ENCODE data around the gene APOL6. TPM values are rescaled to one million over a fixed set of nuclear protein-coding genes. Genes with fewer than 3 reads are reported as not detected.
A peak's percentile ranks its signal among the peaks of the same experiment; 100 is the strongest.

The APOL6 gene, protein sequence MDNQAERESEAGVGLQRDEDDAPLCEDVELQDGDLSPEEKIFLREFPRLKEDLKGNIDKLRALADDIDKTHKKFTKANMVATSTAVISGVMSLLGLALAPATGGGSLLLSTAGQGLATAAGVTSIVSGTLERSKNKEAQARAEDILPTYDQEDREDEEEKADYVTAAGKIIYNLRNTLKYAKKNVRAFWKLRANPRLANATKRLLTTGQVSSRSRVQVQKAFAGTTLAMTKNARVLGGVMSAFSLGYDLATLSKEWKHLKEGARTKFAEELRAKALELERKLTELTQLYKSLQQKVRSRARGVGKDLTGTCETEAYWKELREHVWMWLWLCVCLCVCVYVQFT
- 7.2 TPM in 2 replicates for total RNA-seq (2012; rRNA removed)
- polyA plus RNA-seq (2012; rRNA removed) = 0.86 and 1.2 TPM in 2 replicates
- polyA plus RNA-seq (2012; cell fraction: cytosol; rRNA removed) = 0.47 and 0.64 TPM in 2 replicates
- polyA plus RNA-seq (2012; cell fraction: nucleus; rRNA removed; ENCODE audit: low replicate concordance) = 0.32 and 1.4 TPM in 2 replicates
- percentile 66 among the genes with signal in this experiment for Bru-seq, nascent RNA
- BruChase-seq, experiment 1, labeled RNA remaining after a 6-hour chase = percentile 89 among the genes with signal in this experiment
- percentile 91 among the genes with signal in this experiment for BruChase-seq, experiment 2, labeled RNA remaining after a 2-hour chase
- long read RNA-seq, full-length matches to known transcripts = 27 of 48 reads
- long read RNA-seq, partial matches to known transcripts = 17 of 48 reads
- long read RNA-seq, other reads (novel, unspliced or antisense) = 4 of 48 reads

DNA sequence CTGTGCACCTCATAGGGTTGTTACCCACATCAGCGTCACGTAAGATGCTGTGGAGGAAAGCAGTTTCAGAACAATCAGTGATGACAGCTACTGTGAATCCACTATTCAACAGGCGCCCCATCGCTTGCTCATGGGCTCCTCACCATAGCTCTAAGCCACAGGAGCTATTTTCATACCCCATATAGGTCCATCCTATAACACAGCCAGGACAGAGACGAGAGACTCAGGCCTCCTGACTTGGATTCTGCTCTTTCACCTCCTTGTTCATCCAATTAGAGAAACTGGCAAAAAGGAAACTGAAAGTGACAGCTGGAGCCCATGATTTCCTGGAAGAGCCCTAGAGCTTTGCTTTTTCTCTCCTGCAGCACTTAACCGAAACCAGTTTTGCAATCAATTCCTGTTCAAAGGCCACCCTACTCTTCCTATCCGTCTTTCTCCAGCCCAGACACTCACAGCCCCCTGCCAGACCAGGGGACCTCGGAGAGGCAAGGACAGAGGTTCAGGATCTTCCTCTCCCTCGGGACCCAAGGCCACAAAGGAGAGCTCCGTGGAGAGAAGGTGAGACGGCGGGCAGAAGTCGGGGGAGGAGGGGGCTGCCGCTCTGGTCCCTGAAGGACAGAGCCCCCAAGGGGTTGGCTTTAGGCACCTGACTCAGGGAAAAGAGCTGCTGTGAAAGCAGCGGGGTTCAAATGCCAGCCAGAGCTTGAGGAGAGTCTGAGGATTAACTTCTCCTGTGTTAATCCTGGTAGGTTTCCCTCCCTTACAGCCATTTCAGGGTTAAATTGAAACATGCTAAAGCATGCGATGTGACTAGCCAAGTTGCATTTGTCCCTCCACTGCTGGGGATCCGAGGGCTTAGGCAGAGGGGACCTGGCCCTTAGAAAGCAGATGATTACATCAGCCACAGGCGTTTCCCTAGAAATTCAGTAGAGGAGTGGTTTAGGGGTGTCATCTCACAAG, at the start of gene APOL6:
APOL6 (plus strand) TSS at position 381 of the 960 bp plus-strand sequence. CDS start 7,980 bp downstream, outside the sequence.
- Histone ChIP-seq H3K79me1 (ENCODE audit: low read depth in 1 of 2, low read length in 2 of 2) (peaks cover 8 to 26% of the 10 kb centered on the region in 2 experiments), H3K9me1 (ENCODE audit: insufficient read depth, low read length) (peaks cover 7% of the 10 kb centered on the region), H2BK120ac (ENCODE audit: low read depth, low read length) (peak within 1 kb of the TSS; percentile 91), H3K9me3 (ENCODE audit: control insufficient read depth, insufficient read depth, low read length) (peaks cover 3% of the 10 kb centered on the region; the same call in 1 of the 2 replicates), H3K18ac (ENCODE audit: low read depth, low read length) (peak within 1 kb of the TSS; percentile 94), H3K9ac (ENCODE audit: low read depth, low read length) (peak within 1 kb of the TSS; percentile 95), H3K4me2 (ENCODE audit: low read depth, low read length) (peak within 1 kb of the TSS; percentile 95), H2BK5ac (ENCODE audit: low read depth, low read length, poor library complexity, severe bottlenecking) (peak within 1 kb of the TSS; percentile 87), H3K27me3 (ENCODE audit: control insufficient read depth, insufficient read depth, low read length) (no peaks in the 10 kb centered on the region), H3K36me3 (ENCODE audit: control insufficient read depth, insufficient read depth, low read length) (peaks cover 5% of the 10 kb centered on the region; the same call in 1 of the 2 replicates), H3K56ac (ENCODE audit: extremely low read depth, insufficient read depth, low read length) (peak within 1 kb of the TSS; percentile 94), H2AK9ac (replicated peaks; ENCODE audit: low read depth, low read length, poor library complexity) (peak within 1 kb of the TSS; percentile 93), H3K4me3 (ENCODE audit: insufficient read depth, low read depth, low read length) (peak within 1 kb of the TSS; percentile 73), H2AK5ac (ENCODE audit: low read depth, low read length) (peak within 1 kb of the TSS; percentile 98), H2BK15ac (ENCODE audit: low read depth, low read length) (peak within 1 kb of the TSS; percentile 79), H2AFZ (replicated peaks; ENCODE audit: low read length, poor library complexity) (peak within 1 kb of the TSS; percentile 88), H4K5ac (ENCODE audit: low read depth, low read length) (peak within 1 kb of the TSS; percentile 69), H4K8ac (ENCODE audit: low read depth in 2 of 2, low read length in 2 of 2) (peak within 1 kb of the TSS; percentile 85 to 94), H3K4ac (ENCODE audit: low read depth, low read length) (peak within 1 kb of the TSS; percentile 96), H4K91ac (ENCODE audit: insufficient read depth, low read depth, low read length) (peak within 1 kb of the TSS; percentile 95), H3K27ac (ENCODE audit: insufficient read depth, low read length) (peak within 1 kb of the TSS; percentile 95), H4K20me1 (ENCODE audit: insufficient read depth, low read length) (no peaks in the 10 kb centered on the region), H3K23ac (ENCODE audit: low read depth, low read length) (peak within 1 kb of the TSS; percentile 98), H3K14ac (replicated peaks; ENCODE audit: low read depth, low read length) (peak within 1 kb of the TSS; percentile 92), H2BK20ac (ENCODE audit: low read depth, low read length) (peak within 1 kb of the TSS; percentile 89), H3K4me1 (ENCODE audit: control insufficient read depth, insufficient read depth, low read length) (peaks cover 10% of the 10 kb centered on the region)
- peak; percentile 76 for DNase-seq
- in situ Hi-C loops (cut with MboI; ENCODE audit: low sequenced_read_pairs) = no loop called here
- no peak for TF ChIP-seq RAD21 (IDR thresholded peaks at IDR 0.05; ENCODE audit: low read length)
- TF ChIP-seq CEBPB (IDR thresholded peaks at IDR 0.05; ENCODE audit: low read depth, low read length) = peak; percentile 61
- 0 out of 2 replicates have a peak, but pooled peaks have one; percentile 26 for TF ChIP-seq POLR2A (IDR thresholded peaks at IDR 0.05; ENCODE audit: low read depth, low read length)
- no peak for TF ChIP-seq FOS (IDR thresholded peaks at IDR 0.05; ENCODE audit: low read depth, low read length)
- no TSS peak for BruUV-seq (replicated peaks)
- dilution Hi-C loops (cut with HindIII; ENCODE audit: low sequenced_read_pairs, unreplicated experiment) = no loop called here
- POLR2A ChIA-PET (ENCODE audit: unreplicated experiment) = interaction anchor here (0.6 kb wide), 2 partner anchors 187 to 192 kb away, joined by 3 read pairs; no protein-coding TSS in a partner anchor
- intact Hi-C loops (cut with micrococcal nuclease) = loop anchor here (1.0 to 5.0 kb wide), 3 partner anchors 19 to 189 kb away; no protein-coding TSS in a partner anchor
- CTCF ChIA-PET = interaction anchor here (1.0 kb wide), 1 partner anchor 476 kb away, joined by 3 read pairs; no protein-coding TSS in a partner anchor
- ATAC-seq (ENCODE audit: low read depth) = peak; percentile 45
- WGBS, 2 experiments (ENCODE audit: extremely low coverage in 2 of 2, insufficient read length in 1 of 2) = 44% methylated on average over 5 of the region's 18 CpGs; no CpG with 5 or more reads in 1 of the 2 experiments
